GM12892 (cell line): ENCODE measurements around the gene KIF3B.
"Not testable (repeated sequence)": the region's sequence is repeated elsewhere in the genome, so short reads cannot be mapped to it uniquely, and the experiment has no call there.

ENCODE experiments used
- DNase-seq: peaks from one replicate; pipeline ENCODE4 v3.0.0; 2011; ENCODE audit not compliant: insufficient read length
- FAIRE-seq: peaks from 2 replicates; lab custom pipeline; 2011; peaks lifted over from hg19 to GRCh38; lab: Jason Lieb, UNC
- POLR2A ChIP-seq: IDR thresholded peaks from 2 replicates; pipeline ENCODE4 v1.6.1; 2011; ENCODE audit warnings: low read depth, low read length, control low read depth
- POLR2AphosphoS5 ChIP-seq: IDR thresholded peaks from 2 replicates; pipeline ENCODE4 v1.6.1; 2011; ENCODE audit warnings: low read depth, low read length, control low read depth
- TAF1 ChIP-seq: IDR thresholded peaks from 2 replicates; pipeline ENCODE4 v1.6.1; 2011; ENCODE audit warnings: low read depth, mild to moderate bottlenecking, control low read depth, low read length, borderline replicate concordance

KIF3B gene

GRCh38 chr20:32327087-32327681 lies 49.7 kb downstream of the KIF3B start:
- no peak for DNase-seq
- TF ChIP-seq POLR2AphosphoS5 = no peak
- no peak for TF ChIP-seq POLR2A
- no peak for TF ChIP-seq TAF1
- no peak for FAIRE-seq

DNA sequence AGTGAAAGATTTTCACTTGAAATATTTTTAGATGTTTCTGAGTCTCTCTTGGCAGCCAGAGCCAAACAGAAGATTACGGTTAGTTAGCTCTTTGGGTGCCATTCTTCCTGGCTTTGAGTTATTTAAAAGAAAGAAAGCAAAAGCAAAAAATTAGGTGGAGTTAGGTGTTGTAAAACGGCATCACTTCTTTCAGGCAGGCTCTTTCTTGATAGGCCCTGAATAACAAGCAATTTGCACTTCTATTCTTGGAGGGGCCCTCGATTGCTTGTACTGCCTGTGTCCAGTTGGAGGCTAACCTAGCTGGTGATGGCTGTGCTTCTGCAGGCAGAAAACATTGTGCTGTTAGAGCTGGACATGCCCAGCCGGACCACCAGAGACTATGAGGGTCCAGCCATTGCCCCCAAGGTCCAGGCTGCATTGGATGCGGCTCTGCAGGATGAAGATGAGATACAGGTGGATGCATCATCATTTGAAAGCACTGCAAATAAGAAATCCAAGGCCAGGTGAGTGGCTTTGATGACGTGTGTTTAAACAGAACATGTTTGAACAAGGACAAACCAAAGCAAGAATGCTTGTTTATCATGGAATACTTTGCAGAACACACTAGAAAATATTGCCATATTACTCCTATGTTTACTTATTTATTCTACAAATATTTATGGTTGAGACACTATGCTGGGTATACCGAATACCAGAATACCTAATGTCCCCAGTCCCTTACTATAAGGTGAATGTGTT lies 52.5 kb downstream of the KIF3B start:
- no peak for FAIRE-seq
- TF ChIP-seq TAF1 = no peak
- no peak for TF ChIP-seq POLR2A
- TF ChIP-seq POLR2AphosphoS5 = no peak

GRCh38 chr20:32330555-32330897 lies 53.1 kb downstream of the KIF3B start:
- FAIRE-seq (no peak), DNase-seq (no peak)
- TF ChIP-seq POLR2A (no peak), POLR2AphosphoS5 (no peak), TAF1 (no peak)

More for the DNA sequence above, 52.5 kb downstream of the KIF3B start:
- no peak for DNase-seq

GRCh38 chr20:32332614-32333013 lies 55.2 kb downstream of the KIF3B start:
- no peak for DNase-seq
- FAIRE-seq = peak; percentile 9
- TF ChIP-seq TAF1 (no peak), POLR2AphosphoS5 (no peak), POLR2A (no peak)

- no peak for DNase-seq
Measured at GRCh38 chr20:32333181-32333987, 55.9 kb downstream of the KIF3B start.

GRCh38 chr20:32333988-32334885 lies 56.8 kb downstream of the KIF3B start:
- TF ChIP-seq POLR2AphosphoS5 (peak; percentile 36; the same call in 1 of the 2 replicates), TAF1 (no peak), POLR2A (peak; percentile 52; the same call in 1 of the 2 replicates)
- FAIRE-seq (peak; percentile 36), DNase-seq (no peak)

More at GRCh38 chr20:32333181-32333987, 55.9 kb downstream of the KIF3B start:
- TF ChIP-seq POLR2AphosphoS5 = no peak; the same call in 1 of the 2 replicates
- TF ChIP-seq TAF1 = no peak
- TF ChIP-seq POLR2A = no peak
- no peak for FAIRE-seq

DNA sequence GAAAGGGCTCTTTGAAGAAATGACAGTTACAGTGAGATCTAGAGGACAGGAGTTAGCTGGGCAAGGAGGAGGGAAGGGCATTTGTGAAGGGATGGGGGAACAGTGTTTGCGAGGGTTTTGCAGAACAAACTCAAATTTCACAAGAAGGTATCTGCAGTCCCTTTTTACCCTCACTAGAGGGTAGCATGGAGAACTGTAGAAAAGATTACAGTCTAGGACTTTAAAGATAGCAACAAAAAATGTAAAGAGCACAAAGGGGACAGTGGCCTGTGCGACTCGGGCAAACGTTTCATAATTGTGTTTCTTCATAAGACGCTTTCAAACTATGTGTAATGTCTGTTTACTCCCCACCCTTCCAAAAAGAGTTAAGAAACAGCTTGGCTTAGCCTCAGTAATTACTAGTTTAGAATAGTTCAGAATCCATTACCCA lies 59.5 kb downstream of the KIF3B start:
- no peak for TF ChIP-seq TAF1
- TF ChIP-seq POLR2A = no peak
- no peak for TF ChIP-seq POLR2AphosphoS5
- FAIRE-seq (no peak), DNase-seq (no peak)

GRCh38 chr20:32337937-32338661 lies 60.6 kb downstream of the KIF3B start:
- DNase-seq (no peak), FAIRE-seq (no peak)
- TF ChIP-seq POLR2A (no peak), POLR2AphosphoS5 (no peak), TAF1 (no peak)

DNA sequence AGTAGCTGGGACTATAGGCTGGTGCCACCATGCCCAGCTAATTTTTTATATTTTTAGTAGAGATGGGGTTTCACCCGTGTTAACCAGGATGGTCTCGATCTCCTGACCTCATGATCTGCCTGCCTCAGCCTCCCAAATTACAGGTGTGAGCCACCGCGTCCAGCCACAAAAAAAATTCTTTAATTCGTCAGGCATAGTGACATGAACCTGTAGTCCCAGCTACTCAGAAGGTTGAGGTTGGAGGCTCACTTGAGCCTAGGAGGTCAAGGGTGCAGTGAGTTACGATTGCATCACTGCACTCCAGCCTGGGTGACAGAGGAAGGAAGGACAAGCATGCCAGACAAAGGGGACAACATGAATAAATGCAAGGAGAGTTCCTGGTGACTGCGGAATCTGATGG lies 61.2 kb downstream of the KIF3B start:
- TF ChIP-seq TAF1 (no peak), POLR2A (no peak), POLR2AphosphoS5 (no peak)
- no peak for FAIRE-seq
- no peak for DNase-seq

DNA sequence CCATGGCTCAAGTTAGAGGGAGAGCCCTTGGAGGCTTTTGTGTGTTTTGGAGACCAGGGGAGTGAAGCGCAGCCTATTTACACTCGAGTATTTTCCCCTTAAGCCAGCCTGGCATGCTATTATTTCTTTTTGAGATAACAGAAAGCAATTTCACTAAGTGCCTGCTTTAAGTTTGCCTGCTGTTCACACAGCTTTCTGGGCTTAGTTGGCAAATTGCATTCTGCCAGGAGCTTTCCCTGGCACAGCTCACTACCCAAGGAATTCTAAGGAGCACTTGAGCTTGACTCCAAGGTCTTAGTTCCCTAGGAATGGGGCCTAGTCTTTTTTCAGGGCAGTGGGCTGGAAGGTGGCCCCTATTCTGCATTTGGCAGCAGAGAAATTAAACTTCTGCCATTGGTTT lies 61.7 kb downstream of the KIF3B start:
- no peak for DNase-seq
- TF ChIP-seq POLR2A (no peak), POLR2AphosphoS5 (no peak), TAF1 (no peak)
- FAIRE-seq = no peak

- not testable (repeated sequence) for DNase-seq, FAIRE-seq
Measured at GRCh38 chr20:32341053-32341452, 63.6 kb downstream of the KIF3B start.
